ENCODE measurements around the gene ADAMTS19. TPM values are rescaled to one million over a fixed set of nuclear protein-coding genes. Genes with fewer than 3 reads are reported as not detected.

ADAMTS19 gene
- total RNA-seq, 4 donors from 2014 or later = not detected

DNA sequence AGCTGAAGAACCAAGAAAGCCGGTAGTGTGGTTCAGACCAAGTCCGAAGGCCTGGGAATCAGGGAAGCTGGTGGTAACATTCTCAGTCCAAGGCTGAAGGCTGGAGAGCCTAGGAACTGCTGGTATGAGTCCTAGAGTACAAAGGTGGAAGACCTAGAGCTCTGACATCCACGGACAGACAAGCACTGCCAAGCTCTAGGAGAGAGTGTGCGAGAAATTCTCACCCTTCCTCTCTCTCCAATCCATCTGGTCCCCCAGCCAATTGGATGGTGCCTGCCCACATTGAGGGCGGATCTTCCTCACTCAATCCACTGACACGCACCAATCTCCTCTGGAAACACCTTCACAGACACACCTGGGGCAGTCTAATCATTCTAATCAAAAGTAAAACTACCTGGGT, 19.7 kb upstream of the ADAMTS19 start:
- intact Hi-C loops (cut with DNase I) = no loop called here
- TF ChIP-seq, protein P1, sequence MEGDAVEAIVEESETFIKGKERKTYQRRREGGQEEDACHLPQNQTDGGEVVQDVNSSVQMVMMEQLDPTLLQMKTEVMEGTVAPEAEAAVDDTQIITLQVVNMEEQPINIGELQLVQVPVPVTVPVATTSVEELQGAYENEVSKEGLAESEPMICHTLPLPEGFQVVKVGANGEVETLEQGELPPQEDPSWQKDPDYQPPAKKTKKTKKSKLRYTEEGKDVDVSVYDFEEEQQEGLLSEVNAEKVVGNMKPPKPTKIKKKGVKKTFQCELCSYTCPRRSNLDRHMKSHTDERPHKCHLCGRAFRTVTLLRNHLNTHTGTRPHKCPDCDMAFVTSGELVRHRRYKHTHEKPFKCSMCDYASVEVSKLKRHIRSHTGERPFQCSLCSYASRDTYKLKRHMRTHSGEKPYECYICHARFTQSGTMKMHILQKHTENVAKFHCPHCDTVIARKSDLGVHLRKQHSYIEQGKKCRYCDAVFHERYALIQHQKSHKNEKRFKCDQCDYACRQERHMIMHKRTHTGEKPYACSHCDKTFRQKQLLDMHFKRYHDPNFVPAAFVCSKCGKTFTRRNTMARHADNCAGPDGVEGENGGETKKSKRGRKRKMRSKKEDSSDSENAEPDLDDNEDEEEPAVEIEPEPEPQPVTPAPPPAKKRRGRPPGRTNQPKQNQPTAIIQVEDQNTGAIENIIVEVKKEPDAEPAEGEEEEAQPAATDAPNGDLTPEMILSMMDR (IDR thresholded peaks at IDR 0.05) = no peak
- no peak for TF ChIP-seq POLR2A (IDR thresholded peaks at IDR 0.05)
- no peak overlapping the region for H3K27ac ChIP-seq

DNA sequence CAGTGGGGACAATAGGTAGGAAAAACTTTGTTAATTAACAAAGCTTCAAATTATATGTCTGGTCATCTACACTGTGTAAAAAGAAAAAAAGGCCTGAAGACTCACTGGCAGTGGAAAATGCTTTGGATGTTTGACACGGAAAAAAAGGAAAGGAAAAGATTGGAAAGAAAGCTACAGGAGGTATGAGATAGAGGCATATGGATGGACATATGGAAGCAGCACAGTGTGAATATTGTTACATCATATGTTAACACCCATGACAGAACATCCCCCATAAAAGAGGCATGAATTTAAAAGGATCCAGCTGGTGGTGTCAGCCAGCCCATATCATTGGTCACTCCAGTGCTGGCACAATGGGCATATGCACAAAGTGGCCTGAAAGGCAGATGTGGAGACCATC, 19.0 kb upstream of the ADAMTS19 start:
- Histone ChIP-seq H3K4me1 (no peaks in the 10 kb centered on the region), H3K27me3 (no peaks in the 10 kb centered on the region), H3K27ac (no peak overlapping the region), H3K36me3 (no peaks in the 10 kb centered on the region), H3K9me3 (no peaks in the 10 kb centered on the region), H3K4me3 (replicated peaks in 1 of 3) (no peak overlapping the region)
- WGBS, 2 donors = 90 to 95% methylated on average over 1 of the region's 1 CpG
- intact Hi-C loops (cut with DNase I) = no loop called here
- TF ChIP-seq POLR2A (IDR thresholded peaks at IDR 0.05) = no peak
- DNase-seq = no peak

More for the DNA sequence above, 19.7 kb upstream of the ADAMTS19 start:
- no peaks in the 10 kb centered on the region for H3K27me3 ChIP-seq
- no peak overlapping the region for H3K4me3 ChIP-seq (replicated peaks in 1 of 3)
- no peak for DNase-seq
- no peaks in the 10 kb centered on the region for H3K36me3 ChIP-seq
- no peaks in the 10 kb centered on the region for H3K9me3 ChIP-seq
- H3K4me1 ChIP-seq = no peaks in the 10 kb centered on the region
- WGBS, 2 donors = 86 to 92% methylated on average over 6 of the region's 6 CpGs

DNA sequence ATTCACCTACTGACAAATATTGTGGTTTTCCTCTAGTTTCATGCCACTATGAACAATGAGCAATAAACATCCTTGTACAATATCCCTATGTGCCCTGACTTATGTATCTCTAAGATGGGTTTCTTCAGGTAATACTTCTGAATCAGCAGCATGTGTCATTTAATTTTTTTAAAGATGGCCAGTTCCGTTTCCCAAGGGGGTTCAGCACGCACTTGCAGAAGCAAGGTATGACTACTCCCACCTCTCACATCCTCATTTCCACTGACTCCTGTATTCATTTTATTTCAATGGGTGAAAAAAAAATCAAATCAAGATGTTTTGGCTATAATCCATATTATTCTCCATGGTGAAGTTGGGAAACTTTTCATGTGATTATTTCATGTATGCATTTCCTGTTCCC, 14.7 kb upstream of the ADAMTS19 start:
- no peaks in the 10 kb centered on the region for H3K9me3 ChIP-seq
- H3K4me1 ChIP-seq = no peaks in the 10 kb centered on the region
- TF ChIP-seq, protein P1 (IDR thresholded peaks at IDR 0.05) = no peak
- no peak for TF ChIP-seq POLR2A (IDR thresholded peaks at IDR 0.05)
- no peak overlapping the region for H3K4me3 ChIP-seq (replicated peaks in 1 of 3)
- no peak overlapping the region for H3K27ac ChIP-seq
- intact Hi-C loops (cut with DNase I) = no loop called here
- no peaks in the 10 kb centered on the region for H3K27me3 ChIP-seq
- 86 to 89% methylated on average over 2 of the region's 2 CpGs for WGBS, 2 donors
- no peaks in the 10 kb centered on the region for H3K36me3 ChIP-seq
- DNase-seq = no peak

DNA sequence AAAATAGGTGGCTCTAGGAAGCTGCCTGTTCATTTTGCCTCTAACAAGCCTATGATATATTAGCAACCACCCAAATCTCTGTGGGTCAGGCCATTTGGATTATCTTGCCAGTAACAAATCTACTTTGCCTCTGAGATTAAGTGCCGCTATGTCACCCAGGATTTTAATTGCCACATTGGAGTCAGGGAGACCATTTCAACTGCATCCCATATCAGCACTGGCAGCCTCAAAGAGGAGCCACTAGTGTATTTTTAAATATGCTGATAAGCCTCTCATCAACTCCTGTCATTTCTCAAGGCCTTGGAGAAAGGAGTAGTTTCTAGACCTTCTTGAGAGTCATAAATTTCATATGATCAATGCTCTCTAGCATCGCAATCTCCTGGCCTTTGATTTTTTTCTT, 12.1 kb upstream of the ADAMTS19 start:
- Histone ChIP-seq H3K4me3 (replicated peaks in 1 of 3) (no peak overlapping the region), H3K4me1 (no peaks in the 10 kb centered on the region), H3K9me3 (no peaks in the 10 kb centered on the region), H3K27ac (no peak overlapping the region), H3K27me3 (no peaks in the 10 kb centered on the region), H3K36me3 (no peaks in the 10 kb centered on the region)
- intact Hi-C loops (cut with DNase I) = no loop called here
- WGBS, 2 donors = 95 to 97% methylated on average over 2 of the region's 2 CpGs
- TF ChIP-seq, protein P1 (IDR thresholded peaks at IDR 0.05) = no peak
- TF ChIP-seq POLR2A (IDR thresholded peaks at IDR 0.05) = no peak
- no peak for DNase-seq

DNA sequence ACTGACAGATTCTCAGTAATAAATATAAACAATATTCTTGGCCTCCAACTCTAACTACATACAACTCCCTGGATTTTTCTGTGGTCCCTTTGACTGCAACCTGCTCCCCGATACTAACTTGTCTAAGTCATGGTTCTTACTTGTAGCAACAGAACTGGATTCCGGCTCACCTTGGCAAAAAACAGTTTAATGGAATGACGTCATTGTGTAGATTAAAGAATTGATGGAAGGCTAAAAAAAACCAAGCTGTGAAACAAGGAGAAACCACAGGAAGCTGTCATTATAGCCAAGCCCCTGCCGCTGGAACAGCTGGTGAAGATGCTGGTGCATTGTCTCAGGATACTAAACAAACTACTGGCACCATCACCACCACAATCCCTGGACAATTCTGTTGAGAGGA, 11.4 kb upstream of the ADAMTS19 start:
- no peaks in the 10 kb centered on the region for H3K4me1 ChIP-seq
- DNase-seq = no peak
- no peak overlapping the region for H3K27ac ChIP-seq
- WGBS, 2 donors = 90% methylated on average over 4 of the region's 4 CpGs
- intact Hi-C loops (cut with DNase I) = no loop called here
- H3K4me3 ChIP-seq (replicated peaks in 1 of 3) = no peak overlapping the region
- H3K27me3 ChIP-seq = no peaks in the 10 kb centered on the region
- no peaks in the 10 kb centered on the region for H3K36me3 ChIP-seq
- H3K9me3 ChIP-seq = no peaks in the 10 kb centered on the region
- TF ChIP-seq, protein P1 (IDR thresholded peaks at IDR 0.05) = no peak
- no peak for TF ChIP-seq POLR2A (IDR thresholded peaks at IDR 0.05)

DNA sequence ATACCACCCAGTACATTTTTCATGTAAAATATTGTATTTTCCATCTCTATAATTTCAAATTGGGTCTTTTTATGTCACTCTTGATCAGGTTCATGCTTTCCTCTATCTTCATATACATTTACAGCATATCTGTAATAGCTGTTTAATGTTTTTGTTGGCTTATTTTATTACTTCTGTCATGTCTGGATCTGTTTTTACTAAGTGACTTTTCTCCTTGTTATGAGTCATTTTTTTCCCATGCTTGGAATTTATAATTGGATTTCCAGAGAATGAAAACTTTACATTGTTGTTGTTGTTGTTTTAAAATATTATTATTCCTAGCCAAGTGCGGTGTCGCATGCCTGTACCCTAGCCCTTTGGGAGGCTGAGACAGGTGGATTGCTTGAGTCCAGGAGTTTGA, 5.6 kb upstream of the ADAMTS19 start:
- no peak for DNase-seq
- H3K36me3 ChIP-seq = no peaks in the 10 kb centered on the region
- no peaks in the 10 kb centered on the region for H3K27me3 ChIP-seq
- intact Hi-C loops (cut with DNase I) = no loop called here
- H3K27ac ChIP-seq = no peak overlapping the region
- H3K9me3 ChIP-seq = no peaks in the 10 kb centered on the region
- TF ChIP-seq, protein P1 (IDR thresholded peaks at IDR 0.05) = no peak
- no peak for TF ChIP-seq POLR2A (IDR thresholded peaks at IDR 0.05)
- 93 to 96% methylated on average over 2 of the region's 2 CpGs for WGBS, 2 donors
- H3K4me1 ChIP-seq = no peaks in the 10 kb centered on the region
- H3K4me3 ChIP-seq (replicated peaks in 1 of 3) = no peak overlapping the region
